K562 (cell line): ENCODE data around the gene NTN3. TPM values are rescaled to one million over a fixed set of nuclear protein-coding genes. Genes with fewer than 3 reads are reported as not detected.

ENCODE experiments used
- ATAC-seq: fragments of 200-7000 bp; cut with Tn5 transposase; 3 replicates; pipeline ENCODE4 v1.9.1; 2020; ENCODE audit warnings: moderate library complexity
- BruUV-seq: library from RNA; stranded (reverse); fragments of 400-500 nt; replicated peaks from 2 replicates; lab custom pipeline; 2021; lab: Mats Ljungman, UMichigan
- CTCF ChIA-PET: fragments of 300-600 bp; formaldehyde crosslinking; extraction: SDS; loops from one replicate; lab custom pipeline; 2021; ENCODE audit warnings: low intra/inter-chr PET ratio; lab: Yijun Ruan, JAX
- POLR2A ChIA-PET: fragments of 300-600, 350-650 bp; sonication (Branson Sonifier 250); formaldehyde crosslinking; extraction: SDS; loops from one replicate; lab custom pipeline; 2021; ENCODE audit warnings: antibody characterized with exemption, inconsistent platforms; lab: Yijun Ruan, JAX
- DNase-seq, 4 experiments: peaks; one replicate each; pipeline versions ENCODE4 v3.0.0 to v3.0.0-alpha.2; 2011 to 2018; ENCODE audit warnings: low spot score in 3 of 4, mixed read lengths in 3 of 4; ENCODE audit errors: extremely low read depth in 1 of 4
- FAIRE-seq: peaks from 2 replicates; lab custom pipeline; 2011; peaks lifted over from hg19 to GRCh38; lab: Jason Lieb, UNC
- H2AFZ ChIP-seq: 2 replicates; pipeline ENCODE4 v1.6.0; 2011; ENCODE audit warnings: low read depth, low read length, control low read depth, inconsistent platforms
- H3K27ac ChIP-seq: fragments of 200-600 bp; 3 replicates; pipeline ENCODE4 v1.8.0; 2011; ENCODE audit warnings: low read depth, mild to moderate bottlenecking, control low read depth, inconsistent platforms, low read length, moderate library complexity, mixed read lengths; ENCODE audit errors: extremely low read depth
- H3K27me3 ChIP-seq, 2 experiments: fragments of 300-600 bp in 1 of 2; 2 replicates in 1 of 2; 3 replicates in 1 of 2; pipeline versions ENCODE4 v1.6.0 to v1.8.0; 2011; ENCODE audit warnings: inconsistent platforms in 2 of 2, low read length in 2 of 2, mild to moderate bottlenecking in 1 of 2, mixed read lengths in 1 of 2, moderate library complexity in 1 of 2; ENCODE audit not compliant: control insufficient read depth in 2 of 2, insufficient read depth in 2 of 2
- H3K36me3 ChIP-seq: fragments of 300-600 bp; 3 replicates; pipeline ENCODE4 v1.8.0; 2011; ENCODE audit warnings: mild to moderate bottlenecking, low read length, inconsistent platforms; ENCODE audit not compliant: control insufficient read depth, insufficient read depth
- H3K4me1 ChIP-seq, 2 experiments: fragments of 200-600 bp in 1 of 2; replicated peaks in 1 of 2; 2 replicates in 1 of 2; 3 replicates in 1 of 2; pipeline versions ENCODE4 v1.5.1 to v1.8.0; 2011; ENCODE audit warnings: inconsistent platforms in 2 of 2, low read length in 2 of 2, mild to moderate bottlenecking in 1 of 2, mixed read lengths in 1 of 2, moderate library complexity in 1 of 2; ENCODE audit not compliant: control insufficient read depth in 2 of 2, insufficient read depth in 2 of 2
- H3K4me2 ChIP-seq: 2 replicates; pipeline ENCODE4 v1.6.1; 2011; ENCODE audit warnings: low read length, control low read depth, inconsistent platforms, mixed read lengths; ENCODE audit not compliant: insufficient read depth
- H3K4me3 ChIP-seq: fragments of 200-600 bp; sonication (generic), shearing (Covaris generic); 2 replicates; pipeline ENCODE4 v1.5.1; 2016; ENCODE audit warnings: control low read depth, inconsistent platforms
- H3K79me2 ChIP-seq: fragments of 200-600 bp; 3 replicates; pipeline ENCODE4 v1.8.0; 2011; ENCODE audit warnings: low read length, inconsistent platforms; ENCODE audit not compliant: control insufficient read depth, insufficient read depth
- H3K9ac ChIP-seq, 2 experiments: 2 replicates each; pipeline versions ENCODE4 v1.6.0 to v1.6.1; 2011; ENCODE audit warnings: low read depth in 2 of 2, low read length in 2 of 2, control low read depth in 1 of 2, inconsistent platforms in 1 of 2, mild to moderate bottlenecking in 1 of 2, mixed read lengths in 1 of 2; ENCODE audit not compliant: insufficient read depth in 1 of 2
- H3K9me1 ChIP-seq: one replicate; pipeline ENCODE4 v1.6.0; 2011; ENCODE audit warnings: inconsistent platforms, mild to moderate bottlenecking, low read length, moderate library complexity; ENCODE audit not compliant: control insufficient read depth, insufficient read depth
- H3K9me3 ChIP-seq: replicated peaks from 2 replicates; pipeline ENCODE4 v1.5.1; 2011; ENCODE audit warnings: low read depth, low read length, inconsistent platforms; ENCODE audit not compliant: control insufficient read depth, insufficient read depth
- H4K20me1 ChIP-seq: replicated peaks from 2 replicates; pipeline ENCODE4 v1.6.1; 2011; ENCODE audit warnings: low read length, inconsistent platforms, mixed read lengths; ENCODE audit not compliant: control insufficient read depth, insufficient read depth
- ARID2 ChIP-seq: fragments of 450-650 bp; IDR thresholded peaks from 2 replicates; pipeline ENCODE4 v1.6.1; 2017; ENCODE audit warnings: antibody characterized with exemption, mild to moderate bottlenecking
- BCOR ChIP-seq: fragments of 450-650 bp; IDR thresholded peaks from 2 replicates; pipeline ENCODE4 v1.6.1; 2016
- BHLHE40 ChIP-seq: IDR thresholded peaks from 2 replicates; pipeline ENCODE4 v1.6.1; 2011; ENCODE audit warnings: low read length, improper control_type of control experiment
- FIP1L1 ChIP-seq: fragments of 200-400 bp; formaldehyde crosslinking; IDR thresholded peaks from 2 replicates; pipeline ENCODE4 v1.6.1; 2018; ENCODE audit warnings: mild to moderate bottlenecking, low read depth, low read length; ENCODE audit not compliant: poor library complexity, severe bottlenecking
- FOXK2 ChIP-seq, 2 experiments: fragments of 450-650 bp; IDR thresholded peaks in 1 of 2; conservative IDR thresholded peaks in 1 of 2; 2 replicates each; pipeline ENCODE4 v1.6.1; 2016; ENCODE audit warnings: low read depth in 2 of 2, mild to moderate bottlenecking in 1 of 2
- GTF2A2 ChIP-seq: IDR thresholded peaks from 2 replicates; pipeline ENCODE4 v1.6.1; 2016; ENCODE audit warnings: mild to moderate bottlenecking, missing genetic modification characterization, missing compliant biosample characterization
- KAT8 ChIP-seq: fragments of 450-650 bp; IDR thresholded peaks from 2 replicates; pipeline ENCODE4 v1.6.1; 2016; ENCODE audit warnings: low read depth, mild to moderate bottlenecking
- NCOA2 ChIP-seq, 2 experiments: fragments of 450-650 bp; IDR thresholded peaks; 2 replicates each; pipeline ENCODE4 v1.6.1; 2018; ENCODE audit warnings: mild to moderate bottlenecking in 2 of 2, moderate library complexity in 1 of 2; ENCODE audit not compliant: partially characterized antibody in 2 of 2
- NEUROD1 ChIP-seq: fragments of 150-350 bp; IDR thresholded peaks from 2 replicates; pipeline ENCODE4 v1.6.1; 2014; ENCODE audit warnings: borderline replicate concordance, low read length, low read depth; ENCODE audit not compliant: partially characterized antibody
- NFE2 ChIP-seq: IDR thresholded peaks from 2 replicates; pipeline ENCODE4 v1.6.1; 2014; ENCODE audit warnings: antibody characterized with exemption, low read depth
- NONO ChIP-seq, 2 experiments: fragments of 200-400 bp in 1 of 2; fragments of 450-650 bp in 1 of 2; formaldehyde crosslinking in 1 of 2; IDR thresholded peaks; 2 replicates each; pipeline ENCODE4 v1.6.1; 2017; ENCODE audit warnings: low read depth in 2 of 2, mild to moderate bottlenecking in 2 of 2, moderate library complexity in 2 of 2, low read length in 1 of 2
- RBFOX2 ChIP-seq: fragments of 200-400 bp; formaldehyde crosslinking; IDR thresholded peaks from 2 replicates; pipeline ENCODE4 v1.6.1; 2017; ENCODE audit warnings: low read depth, mild to moderate bottlenecking, low read length, moderate library complexity
- SMARCB1 ChIP-seq: IDR thresholded peaks from 2 replicates; pipeline ENCODE4 v1.6.1; 2011; ENCODE audit warnings: improper control_type of control experiment, low read depth; ENCODE audit not compliant: insufficient read length
- ZNF263 ChIP-seq: sonication (generic); formaldehyde crosslinking; IDR thresholded peaks from 2 replicates; pipeline ENCODE4 v1.8.0; 2022; ENCODE audit warnings: mild to moderate bottlenecking, missing genetic modification reagents, borderline replicate concordance
- ZNF57 ChIP-seq: fragments of 450-650 bp; formaldehyde crosslinking; IDR thresholded peaks from 2 replicates; pipeline ENCODE4 v1.4.0; 2020; ENCODE audit warnings: mild to moderate bottlenecking, moderate library complexity
- ZNF589 ChIP-seq: fragments of 200-800 bp; sonication (Bioruptor generic); IDR thresholded peaks from 2 replicates; pipeline ENCODE4 v1.6.1; 2016; ENCODE audit warnings: low read depth, missing genetic modification characterization, missing compliant biosample characterization
- ZNF699 ChIP-seq: fragments of 250-450 bp; sonication (Bioruptor Pico); IDR thresholded peaks from 2 replicates; pipeline ENCODE4 v1.8.0; 2021; ENCODE audit warnings: mild to moderate bottlenecking, moderate library complexity; ENCODE audit not compliant: insufficient replicate concordance
- WGBS: fragments of 100-300 bp; shearing (Covaris generic); methylation state at CpG from one replicate; pipeline ENCODE4 v1.1.6; 2016; ENCODE audit warnings: low coverage, mixed read lengths; ENCODE audit not compliant: insufficient coverage; ENCODE audit errors: missing lambda C conversion rate; 5-methylcytosine and 5-hydroxymethylcytosine counted together
- in situ Hi-C: fragments of 300-500 bp; cut with MboI; formaldehyde crosslinking; loops from 4 replicates; pipeline ENCODE4 v1.15.0; 2018; ENCODE audit warnings: inconsistent platforms, mixed read lengths
- intact Hi-C: fragments of 100-400 bp; cut with micrococcal nuclease; formaldehyde crosslinking; loops from 2 replicates; pipeline ENCODE4 v1.14.2; 2022
- polyA plus RNA-seq, 8 experiments: library from polyadenylated mRNA; depleted of rRNA in 4 of 8; stranded (reverse) in 5 of 8; unstranded in 3 of 8; fragments of >200 nt; fragmentation: Nextera tagmentation in 2 of 8; fragmentation: Illumina TruSeq in 1 of 8; extraction: Ambion mirVana in 2 of 8; extraction: Trizol in 1 of 8; gene quantifications; 2 replicates each; pipeline versions ENCODE4 v1.2.1 to v1.2.3, GENCODE V29; 2011 to 2014; ENCODE audit warnings: inconsistent platforms in 1 of 8, missing spikeins in 1 of 8
- total RNA-seq, 7 experiments: library from RNA; depleted of rRNA in 6 of 7; stranded (reverse); fragments of >200 nt in 6 of 7; fragmentation: Illumina TruSeq in 2 of 7; extraction: Trizol in 2 of 7; gene quantifications; 2 replicates each; pipeline versions ENCODE4 v1.2.1 to v1.2.3, GENCODE V29; 2011 to 2021; ENCODE audit warnings: low replicate concordance in 1 of 7
- TF ChIP-seq, protein P1 (sequence below): fragments of 450-650 bp; IDR thresholded peaks from 2 replicates; pipeline ENCODE4 v1.6.1; 2016; ENCODE audit warnings: mild to moderate bottlenecking
- TF ChIP-seq, protein P2 (sequence below): fragments of 200-800 bp; sonication (Bioruptor generic); IDR thresholded peaks from 2 replicates; pipeline ENCODE4 v1.6.1; 2017; ENCODE audit warnings: missing genetic modification characterization, missing compliant biosample characterization

NTN3 gene
- total and polyA plus RNA-seq, 9 of the 15 experiments (the other 6 are each of a cell fraction or from before 2014, with no cell fraction given): not detected

- no peak for DNase-seq
- H3K4me3 ChIP-seq: no peak overlapping the region
- no peak overlapping the region for H2AFZ ChIP-seq
- peaks cover 29% of the 10 kb centered on the region; the same call in 2 of the 3 replicates for H3K36me3 ChIP-seq
- intact Hi-C loops (no loop called here), in situ Hi-C loops (no loop called here)
- no peaks in the 10 kb centered on the region for H3K27me3 ChIP-seq
- POLR2A ChIA-PET: no interaction called here
- CTCF ChIA-PET: no interaction called here
- peak overlapping the region in 1 of 2 experiments; percentile 74; a peak in 2 of 4 replicates for H3K9ac ChIP-seq
- no peak for ATAC-seq
- no peak overlapping the region for H3K4me2 ChIP-seq
- no peaks in the 10 kb centered on the region for H3K9me3 ChIP-seq
- 89% methylated on average over 20 of the region's 23 CpGs for WGBS
- H4K20me1 ChIP-seq: peaks cover 2% of the 10 kb centered on the region; the same call in 1 of the 2 replicates
- H3K79me2 ChIP-seq: peaks cover 41% of the 10 kb centered on the region
- no peaks in the 10 kb centered on the region for H3K9me1 ChIP-seq
- H3K27ac ChIP-seq: no peak overlapping the region; the same call in 2 of the 3 replicates
- no TSS peak for BruUV-seq
- peaks cover 7 to 45% of the 10 kb centered on the region in 2 experiments for H3K4me1 ChIP-seq
- FAIRE-seq: no peak
- no peak for TF ChIP-seq BCOR
- TF ChIP-seq GTF2A2 (tag): no peak
- no peak for TF ChIP-seq SMARCB1
- TF ChIP-seq ZNF57 (CRISPR knock-in tag): no peak
- no peak for TF ChIP-seq ZNF699
- TF ChIP-seq RBFOX2: no peak
- TF ChIP-seq, protein P1, sequence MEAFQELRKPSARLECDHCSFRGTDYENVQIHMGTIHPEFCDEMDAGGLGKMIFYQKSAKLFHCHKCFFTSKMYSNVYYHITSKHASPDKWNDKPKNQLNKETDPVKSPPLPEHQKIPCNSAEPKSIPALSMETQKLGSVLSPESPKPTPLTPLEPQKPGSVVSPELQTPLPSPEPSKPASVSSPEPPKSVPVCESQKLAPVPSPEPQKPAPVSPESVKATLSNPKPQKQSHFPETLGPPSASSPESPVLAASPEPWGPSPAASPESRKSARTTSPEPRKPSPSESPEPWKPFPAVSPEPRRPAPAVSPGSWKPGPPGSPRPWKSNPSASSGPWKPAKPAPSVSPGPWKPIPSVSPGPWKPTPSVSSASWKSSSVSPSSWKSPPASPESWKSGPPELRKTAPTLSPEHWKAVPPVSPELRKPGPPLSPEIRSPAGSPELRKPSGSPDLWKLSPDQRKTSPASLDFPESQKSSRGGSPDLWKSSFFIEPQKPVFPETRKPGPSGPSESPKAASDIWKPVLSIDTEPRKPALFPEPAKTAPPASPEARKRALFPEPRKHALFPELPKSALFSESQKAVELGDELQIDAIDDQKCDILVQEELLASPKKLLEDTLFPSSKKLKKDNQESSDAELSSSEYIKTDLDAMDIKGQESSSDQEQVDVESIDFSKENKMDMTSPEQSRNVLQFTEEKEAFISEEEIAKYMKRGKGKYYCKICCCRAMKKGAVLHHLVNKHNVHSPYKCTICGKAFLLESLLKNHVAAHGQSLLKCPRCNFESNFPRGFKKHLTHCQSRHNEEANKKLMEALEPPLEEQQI: no peak
- no peak for TF ChIP-seq NEUROD1
- no peak for TF ChIP-seq NONO (IDR thresholded peaks at IDR 0.05; ENCODE audit: low read depth in 2 of 2, low read length in 1 of 2)
- no peak for TF ChIP-seq BHLHE40
- TF ChIP-seq KAT8: no peak
- TF ChIP-seq FOXK2 (conservative IDR thresholded peaks at IDR 0.05 in 1 of 2, IDR thresholded peaks at IDR 0.05 in 1 of 2; ENCODE audit: low read depth in 2 of 2): no peak
- TF ChIP-seq ZNF263: no peak
- TF ChIP-seq FIP1L1: no peak
- TF ChIP-seq, protein P2, sequence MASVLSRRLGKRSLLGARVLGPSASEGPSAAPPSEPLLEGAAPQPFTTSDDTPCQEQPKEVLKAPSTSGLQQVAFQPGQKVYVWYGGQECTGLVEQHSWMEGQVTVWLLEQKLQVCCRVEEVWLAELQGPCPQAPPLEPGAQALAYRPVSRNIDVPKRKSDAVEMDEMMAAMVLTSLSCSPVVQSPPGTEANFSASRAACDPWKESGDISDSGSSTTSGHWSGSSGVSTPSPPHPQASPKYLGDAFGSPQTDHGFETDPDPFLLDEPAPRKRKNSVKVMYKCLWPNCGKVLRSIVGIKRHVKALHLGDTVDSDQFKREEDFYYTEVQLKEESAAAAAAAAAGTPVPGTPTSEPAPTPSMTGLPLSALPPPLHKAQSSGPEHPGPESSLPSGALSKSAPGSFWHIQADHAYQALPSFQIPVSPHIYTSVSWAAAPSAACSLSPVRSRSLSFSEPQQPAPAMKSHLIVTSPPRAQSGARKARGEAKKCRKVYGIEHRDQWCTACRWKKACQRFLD (CRISPR knock-in tag): no peak
- TF ChIP-seq NCOA2 (IDR thresholded peaks at IDR 0.05; ENCODE audit: partially characterized antibody in 2 of 2): no peak
- TF ChIP-seq ZNF589 (CRISPR knock-in tag): no peak
- no peak for TF ChIP-seq ARID2
- no peak for TF ChIP-seq NFE2
These were observed 19.4 kb downstream of the NTN3 start for GRCh38 chr16:2490190-2491105.
